VCaP (cell line): Measurements from ENCODE around the gene RASA3.
"Not testable (repeated sequence)": the region's sequence is repeated elsewhere in the genome, so short reads cannot be mapped to it uniquely, and the experiment has no call there.

Experiments
- H3K27ac ChIP-seq: fragments of 450-650 bp; 2 replicates; pipeline ENCODE4 v1.5.1; 2017
- CTCF ChIP-seq: fragments of 450-650 bp; conservative IDR thresholded peaks from 2 replicates; pipeline ENCODE4 v1.5.1; 2017; ENCODE audit warnings: mild to moderate bottlenecking, moderate library complexity

RASA3 gene

GRCh38 chr13:114134944-114135610 lies 2.7 kb upstream of the RASA3 start:
- no peak for TF ChIP-seq CTCF
- H3K27ac ChIP-seq = no peak overlapping the region

- H3K27ac ChIP-seq = no peak overlapping the region
- TF ChIP-seq CTCF = no peak
Measured at GRCh38 chr13:114134111-114134943, 1.9 kb upstream of the RASA3 start.

GRCh38 chr13:114133552-114133951 lies 1.1 kb upstream of the RASA3 start:
- not testable (repeated sequence) for H3K27ac ChIP-seq

GRCh38 chr13:114133126-114133525 lies 703 bp upstream of the RASA3 start:
- H3K27ac ChIP-seq = not testable (repeated sequence)

- no peak overlapping the region; the same call in 1 of the 2 replicates for H3K27ac ChIP-seq
- TF ChIP-seq CTCF = no peak
Measured at GRCh38 chr13:114131583-114132418, 622 bp downstream of the RASA3 start.

- H3K27ac ChIP-seq = no peak overlapping the region
- no peak for TF ChIP-seq CTCF
Measured at GRCh38 chr13:114130837-114131582, 1.4 kb downstream of the RASA3 start.

- TF ChIP-seq CTCF = no peak
- no peak overlapping the region for H3K27ac ChIP-seq
Measured at GRCh38 chr13:114130131-114130836, 2.1 kb downstream of the RASA3 start.
